ENCODE measurements around the gene RAB35.

DNA sequence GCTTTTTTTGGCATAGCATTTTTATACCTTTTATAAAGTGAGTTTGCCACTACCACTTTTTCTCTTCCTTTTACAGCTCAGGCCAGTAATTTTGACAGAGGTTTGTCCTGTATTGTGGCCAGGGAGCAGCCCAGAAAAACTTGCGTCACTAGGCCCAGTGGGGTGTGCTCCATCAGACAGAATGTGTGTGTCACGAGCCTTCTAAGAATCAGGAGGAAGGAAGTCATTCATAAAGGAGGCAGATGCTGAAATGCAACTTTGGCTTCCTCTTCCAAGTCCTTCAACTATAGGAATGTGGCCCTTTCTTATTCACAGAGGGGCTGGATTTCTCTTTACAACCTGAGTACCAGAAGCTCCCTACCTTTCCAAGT is 10.1 kb upstream of the RAB35 start:
- no peak for TF ChIP-seq REST (IDR thresholded peaks at IDR 0.05; ENCODE audit: low read depth)
- TF ChIP-seq, protein P1, sequence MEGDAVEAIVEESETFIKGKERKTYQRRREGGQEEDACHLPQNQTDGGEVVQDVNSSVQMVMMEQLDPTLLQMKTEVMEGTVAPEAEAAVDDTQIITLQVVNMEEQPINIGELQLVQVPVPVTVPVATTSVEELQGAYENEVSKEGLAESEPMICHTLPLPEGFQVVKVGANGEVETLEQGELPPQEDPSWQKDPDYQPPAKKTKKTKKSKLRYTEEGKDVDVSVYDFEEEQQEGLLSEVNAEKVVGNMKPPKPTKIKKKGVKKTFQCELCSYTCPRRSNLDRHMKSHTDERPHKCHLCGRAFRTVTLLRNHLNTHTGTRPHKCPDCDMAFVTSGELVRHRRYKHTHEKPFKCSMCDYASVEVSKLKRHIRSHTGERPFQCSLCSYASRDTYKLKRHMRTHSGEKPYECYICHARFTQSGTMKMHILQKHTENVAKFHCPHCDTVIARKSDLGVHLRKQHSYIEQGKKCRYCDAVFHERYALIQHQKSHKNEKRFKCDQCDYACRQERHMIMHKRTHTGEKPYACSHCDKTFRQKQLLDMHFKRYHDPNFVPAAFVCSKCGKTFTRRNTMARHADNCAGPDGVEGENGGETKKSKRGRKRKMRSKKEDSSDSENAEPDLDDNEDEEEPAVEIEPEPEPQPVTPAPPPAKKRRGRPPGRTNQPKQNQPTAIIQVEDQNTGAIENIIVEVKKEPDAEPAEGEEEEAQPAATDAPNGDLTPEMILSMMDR (IDR thresholded peaks at IDR 0.05 in 2 of 3, conservative IDR thresholded peaks at IDR 0.05 in 1 of 3; ENCODE audit: borderline replicate concordance in 1 of 3, insufficient read depth in 1 of 3, low read depth in 2 of 3, low read length in 2 of 3) = no peak
- TF ChIP-seq SIN3A (IDR thresholded peaks at IDR 0.05; ENCODE audit: low read depth) = no peak
- TF ChIP-seq RAD21 (IDR thresholded peaks at IDR 0.05; ENCODE audit: low read depth) = no peak
